PC-3 (cell line): Measurements from ENCODE around the gene RAP1GAP2.

ENCODE experiments used
- EZH2 ChIP-seq: fragments of 300-600 bp; sonication (generic); IDR thresholded peaks from one replicate; pipeline ENCODE4 v1.6.1; 2017; ENCODE audit warnings: antibody characterized with exemption, mild to moderate bottlenecking, low read length; ENCODE audit not compliant: unreplicated experiment
- EZH2phosphoT487 ChIP-seq: fragments of 300-600 bp; sonication (generic); IDR thresholded peaks from 2 replicates; pipeline ENCODE4 v1.6.1; 2018; ENCODE audit warnings: mild to moderate bottlenecking, antibody characterized with exemption, low read length, borderline replicate concordance
- TF ChIP-seq, protein P1 (sequence below): fragments of 300-600 bp; sonication (generic); conservative IDR thresholded peaks from 2 replicates; pipeline ENCODE4 v1.5.1; 2017; ENCODE audit warnings: antibody characterized with exemption, low read depth, mild to moderate bottlenecking, low read length

DNA sequence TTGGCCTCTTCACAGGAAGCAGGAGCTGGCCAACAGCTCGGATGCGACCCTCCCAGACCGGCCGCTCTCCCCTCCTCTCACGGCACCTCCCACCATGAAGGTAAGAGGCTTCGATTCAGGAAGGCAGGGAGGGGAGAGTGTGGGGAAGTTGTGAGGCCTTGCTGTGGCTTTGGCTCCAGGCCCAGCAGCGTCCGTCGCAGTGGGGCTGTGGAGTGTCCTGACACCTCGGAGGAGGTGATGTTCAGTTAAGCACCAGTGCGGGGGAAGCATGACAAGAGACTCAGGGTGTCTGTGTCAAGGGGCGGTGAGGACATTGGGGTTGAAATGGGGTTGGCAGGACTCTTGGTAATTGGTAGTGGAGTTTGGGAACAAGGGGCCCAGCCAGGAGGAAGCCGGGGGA is 109.0 kb downstream of the RAP1GAP2 start:
- TF ChIP-seq, protein P1, sequence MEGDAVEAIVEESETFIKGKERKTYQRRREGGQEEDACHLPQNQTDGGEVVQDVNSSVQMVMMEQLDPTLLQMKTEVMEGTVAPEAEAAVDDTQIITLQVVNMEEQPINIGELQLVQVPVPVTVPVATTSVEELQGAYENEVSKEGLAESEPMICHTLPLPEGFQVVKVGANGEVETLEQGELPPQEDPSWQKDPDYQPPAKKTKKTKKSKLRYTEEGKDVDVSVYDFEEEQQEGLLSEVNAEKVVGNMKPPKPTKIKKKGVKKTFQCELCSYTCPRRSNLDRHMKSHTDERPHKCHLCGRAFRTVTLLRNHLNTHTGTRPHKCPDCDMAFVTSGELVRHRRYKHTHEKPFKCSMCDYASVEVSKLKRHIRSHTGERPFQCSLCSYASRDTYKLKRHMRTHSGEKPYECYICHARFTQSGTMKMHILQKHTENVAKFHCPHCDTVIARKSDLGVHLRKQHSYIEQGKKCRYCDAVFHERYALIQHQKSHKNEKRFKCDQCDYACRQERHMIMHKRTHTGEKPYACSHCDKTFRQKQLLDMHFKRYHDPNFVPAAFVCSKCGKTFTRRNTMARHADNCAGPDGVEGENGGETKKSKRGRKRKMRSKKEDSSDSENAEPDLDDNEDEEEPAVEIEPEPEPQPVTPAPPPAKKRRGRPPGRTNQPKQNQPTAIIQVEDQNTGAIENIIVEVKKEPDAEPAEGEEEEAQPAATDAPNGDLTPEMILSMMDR = no peak
- TF ChIP-seq EZH2phosphoT487 = no peak
- TF ChIP-seq EZH2 = no peak
